ENCODE results near the gene BICD1. TPM values are rescaled to one million over a fixed set of nuclear protein-coding genes. Genes with fewer than 3 reads are reported as not detected.

Gene BICD1
- total RNA-seq, 1 experiment from 2014 or later: 45.6 TPM

DNA sequence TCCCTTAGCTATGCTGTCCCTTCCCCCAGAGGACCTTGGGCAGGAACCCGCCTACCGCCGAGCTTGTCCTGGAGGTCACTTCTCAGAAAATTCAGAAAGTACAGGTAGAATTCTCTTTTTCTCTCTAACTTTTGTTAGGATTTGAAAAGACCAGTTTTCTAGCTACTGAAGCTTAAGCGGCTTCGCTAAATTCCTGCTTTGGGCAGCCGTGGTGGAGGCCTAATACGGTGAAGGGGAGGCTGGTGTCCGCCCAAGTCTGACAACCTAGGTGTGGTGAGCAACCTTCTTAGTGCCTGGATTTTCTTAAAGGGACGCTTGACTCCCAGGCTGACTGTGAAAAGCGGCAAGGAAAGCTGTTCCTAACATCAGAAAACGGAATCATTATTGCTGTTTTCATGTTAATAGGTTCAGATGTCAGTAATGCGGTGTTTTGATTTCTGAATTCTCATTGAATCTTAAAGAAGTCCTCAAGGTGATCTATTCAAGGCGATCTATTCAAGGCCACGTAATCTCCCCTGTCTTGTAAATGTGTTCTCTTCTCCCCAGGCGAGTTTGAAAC is 293.5 kb downstream of the BICD1 start:
- TF ChIP-seq, protein P1, sequence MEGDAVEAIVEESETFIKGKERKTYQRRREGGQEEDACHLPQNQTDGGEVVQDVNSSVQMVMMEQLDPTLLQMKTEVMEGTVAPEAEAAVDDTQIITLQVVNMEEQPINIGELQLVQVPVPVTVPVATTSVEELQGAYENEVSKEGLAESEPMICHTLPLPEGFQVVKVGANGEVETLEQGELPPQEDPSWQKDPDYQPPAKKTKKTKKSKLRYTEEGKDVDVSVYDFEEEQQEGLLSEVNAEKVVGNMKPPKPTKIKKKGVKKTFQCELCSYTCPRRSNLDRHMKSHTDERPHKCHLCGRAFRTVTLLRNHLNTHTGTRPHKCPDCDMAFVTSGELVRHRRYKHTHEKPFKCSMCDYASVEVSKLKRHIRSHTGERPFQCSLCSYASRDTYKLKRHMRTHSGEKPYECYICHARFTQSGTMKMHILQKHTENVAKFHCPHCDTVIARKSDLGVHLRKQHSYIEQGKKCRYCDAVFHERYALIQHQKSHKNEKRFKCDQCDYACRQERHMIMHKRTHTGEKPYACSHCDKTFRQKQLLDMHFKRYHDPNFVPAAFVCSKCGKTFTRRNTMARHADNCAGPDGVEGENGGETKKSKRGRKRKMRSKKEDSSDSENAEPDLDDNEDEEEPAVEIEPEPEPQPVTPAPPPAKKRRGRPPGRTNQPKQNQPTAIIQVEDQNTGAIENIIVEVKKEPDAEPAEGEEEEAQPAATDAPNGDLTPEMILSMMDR (IDR thresholded peaks at IDR 0.05; ENCODE audit: unreplicated experiment): no peak
- H3K4me3 Mint-ChIP-seq (ENCODE audit: low read depth, unreplicated experiment): peak overlapping the region; percentile 98
- BruUV-seq (replicated peaks): TSS peak; percentile 75
- H3K9me3 Mint-ChIP-seq (ENCODE audit: low read depth, unreplicated experiment): no peaks in the 10 kb centered on the region
- CTCF ChIA-PET: interaction anchor here (0.7 to 1.3 kb wide), 2 partner anchors 134 to 168 kb away, joined by 3 read pairs; no protein-coding TSS in a partner anchor
- H3K4me1 Mint-ChIP-seq (ENCODE audit: low read depth, unreplicated experiment): peaks cover 7% of the 10 kb centered on the region
- no peak for DNase-seq
- H3K27me3 Mint-ChIP-seq (ENCODE audit: unreplicated experiment): no peaks in the 10 kb centered on the region
- peak overlapping the region; percentile 91 for H3K27ac Mint-ChIP-seq (ENCODE audit: unreplicated experiment)
- H3K36me3 Mint-ChIP-seq (ENCODE audit: insufficient read depth, unreplicated experiment): peaks cover 36% of the 10 kb centered on the region
- intact Hi-C loops (cut with micrococcal nuclease; ENCODE audit: unreplicated experiment): loop anchor here (2.0 to 5.0 kb wide), 2 partner anchors 47 to 132 kb away; no protein-coding TSS in a partner anchor

DNA sequence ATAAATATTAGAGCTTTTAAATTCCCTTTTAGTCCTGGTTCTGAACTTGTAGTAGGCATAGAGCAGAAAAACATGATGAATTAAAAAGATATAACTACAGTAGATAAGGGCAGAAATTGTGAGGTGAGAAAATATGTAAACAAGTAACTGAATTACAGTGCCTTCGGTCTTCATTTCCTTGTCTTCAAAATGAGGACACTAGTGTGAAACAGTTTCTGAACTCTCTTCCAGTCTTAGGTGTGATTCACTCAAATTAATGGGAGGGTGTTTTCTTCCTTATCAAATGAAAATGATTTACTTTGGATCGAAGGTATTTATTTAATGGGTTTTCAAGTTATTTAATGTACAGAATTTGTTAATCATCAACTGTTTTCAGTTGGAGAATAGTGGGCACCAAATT is 294.2 kb downstream of the BICD1 start:
- peaks cover 7% of the 10 kb centered on the region for H3K4me1 Mint-ChIP-seq (ENCODE audit: low read depth, unreplicated experiment)
- no peak for DNase-seq
- peak overlapping the region; percentile 98 for H3K4me3 Mint-ChIP-seq (ENCODE audit: low read depth, unreplicated experiment)
- TF ChIP-seq, protein P1 (IDR thresholded peaks at IDR 0.05; ENCODE audit: unreplicated experiment): no peak
- H3K27ac Mint-ChIP-seq (ENCODE audit: unreplicated experiment): peak overlapping the region; percentile 91
- no TSS peak for BruUV-seq (replicated peaks)
- H3K27me3 Mint-ChIP-seq (ENCODE audit: unreplicated experiment): no peaks in the 10 kb centered on the region
- CTCF ChIA-PET: interaction anchor here (0.6 to 0.7 kb wide), 3 partner anchors 16 to 221 kb away, joined by 3 to 4 read pairs (median 3); no protein-coding TSS in a partner anchor
- H3K36me3 Mint-ChIP-seq (ENCODE audit: insufficient read depth, unreplicated experiment): peaks cover 36% of the 10 kb centered on the region
- intact Hi-C loops (cut with micrococcal nuclease; ENCODE audit: unreplicated experiment): loop anchor here (1.0 to 5.0 kb wide), 3 partner anchors 37 to 131 kb away; no protein-coding TSS in a partner anchor
- H3K9me3 Mint-ChIP-seq (ENCODE audit: low read depth, unreplicated experiment): no peaks in the 10 kb centered on the region

DNA sequence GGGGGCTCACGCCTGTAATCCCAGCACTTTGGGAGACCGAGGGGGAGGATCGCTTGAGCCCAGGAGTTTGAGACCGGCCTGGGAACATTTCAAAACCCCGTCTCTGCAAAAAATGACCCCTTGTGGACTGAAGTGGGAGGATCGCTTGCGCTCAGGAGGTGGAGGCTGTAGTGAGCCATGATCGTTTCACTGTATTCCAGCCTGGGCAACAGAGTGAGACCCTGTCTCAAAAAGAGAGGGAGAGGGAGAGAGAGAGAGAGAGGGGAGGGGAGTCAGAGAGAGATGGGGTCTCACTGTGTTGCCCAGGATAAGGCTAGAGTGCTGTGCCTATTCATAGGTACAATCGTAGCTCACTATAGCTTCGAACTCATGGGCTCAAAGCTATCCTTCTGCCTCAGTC is 295.5 kb downstream of the BICD1 start:
- Mint-ChIP-seq H3K4me3 (ENCODE audit: low read depth, unreplicated experiment) (peak overlapping the region; percentile 98), H3K9me3 (ENCODE audit: low read depth, unreplicated experiment) (no peaks in the 10 kb centered on the region), H3K27ac (ENCODE audit: unreplicated experiment) (peak overlapping the region; percentile 58), H3K36me3 (ENCODE audit: insufficient read depth, unreplicated experiment) (peaks cover 36% of the 10 kb centered on the region), H3K4me1 (ENCODE audit: low read depth, unreplicated experiment) (peaks cover 8% of the 10 kb centered on the region), H3K27me3 (ENCODE audit: unreplicated experiment) (no peaks in the 10 kb centered on the region)
- no TSS peak for BruUV-seq (replicated peaks)
- no peak for DNase-seq
- intact Hi-C loops (cut with micrococcal nuclease; ENCODE audit: unreplicated experiment): loop anchor here (5.0 kb wide), 1 partner anchor 130 kb away; no protein-coding TSS in a partner anchor
- CTCF ChIA-PET: interaction anchor here (0.7 to 1.0 kb wide), 5 partner anchors 13 to 426 kb away, joined by 3 to 10 read pairs (median 6); no protein-coding TSS in a partner anchor
- TF ChIP-seq, protein P1 (IDR thresholded peaks at IDR 0.05; ENCODE audit: unreplicated experiment): no peak

DNA sequence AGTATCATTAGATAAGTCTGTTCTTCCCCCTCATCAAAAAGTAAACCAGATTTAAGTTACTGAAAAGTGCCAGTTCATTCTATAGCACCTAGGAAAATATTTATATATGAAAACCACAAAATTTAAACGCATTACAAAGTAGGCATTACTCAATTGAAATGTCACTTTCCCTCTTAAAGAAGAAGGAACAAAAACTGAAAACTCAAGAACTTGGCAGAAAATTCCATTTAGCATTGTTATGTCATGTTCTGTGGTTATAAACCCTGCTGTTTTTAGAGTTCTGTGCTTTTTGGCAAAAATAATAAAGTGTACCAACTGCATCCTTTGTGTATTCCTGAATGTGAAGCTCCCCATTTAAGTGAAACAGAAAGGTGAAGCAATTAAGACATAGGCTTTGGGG is 296.3 kb downstream of the BICD1 start:
- intact Hi-C loops (cut with micrococcal nuclease; ENCODE audit: unreplicated experiment): loop anchor here (5.0 kb wide), 1 partner anchor 129 kb away; no protein-coding TSS in a partner anchor
- BruUV-seq (replicated peaks): TSS peak; percentile 2

More for the DNA sequence above, 296.3 kb downstream of the BICD1 start:
- H3K27me3 Mint-ChIP-seq (ENCODE audit: unreplicated experiment): no peaks in the 10 kb centered on the region
- H3K27ac Mint-ChIP-seq (ENCODE audit: unreplicated experiment): no peak overlapping the region
- H3K4me3 Mint-ChIP-seq (ENCODE audit: low read depth, unreplicated experiment): peak overlapping the region; percentile 98
- H3K36me3 Mint-ChIP-seq (ENCODE audit: insufficient read depth, unreplicated experiment): peaks cover 36% of the 10 kb centered on the region
- TF ChIP-seq, protein P1 (IDR thresholded peaks at IDR 0.05; ENCODE audit: unreplicated experiment): no peak
- CTCF ChIA-PET: interaction anchor here (1.0 kb wide), 1 partner anchor 270 kb away, joined by 3 read pairs; no protein-coding TSS in a partner anchor
- H3K4me1 Mint-ChIP-seq (ENCODE audit: low read depth, unreplicated experiment): peaks cover 16% of the 10 kb centered on the region
- H3K9me3 Mint-ChIP-seq (ENCODE audit: low read depth, unreplicated experiment): no peaks in the 10 kb centered on the region
- no peak for DNase-seq
